GM21381 (cell line): ENCODE results near the gene ZC3H12C.
A peak's percentile ranks its signal among the peaks of the same experiment; 100 is the strongest.

ENCODE experiments used
- ATAC-seq: cut with Tn5 transposase; IDR thresholded peaks from one replicate; pipeline ENCODE4 v1.9.1; 2021; ENCODE audit warnings: mild to moderate bottlenecking, moderate library complexity; ENCODE audit not compliant: unreplicated experiment

ZC3H12C gene

GRCh38 chr11:110076371-110076965, 16.7 kb upstream of the ZC3H12C start:
- peak; percentile 28 for ATAC-seq

- ATAC-seq, result peak; percentile 29
These were observed 15.8 kb upstream of the ZC3H12C start for GRCh38 chr11:110077346-110077745.

- peak; percentile 93 for ATAC-seq
These were observed 15.3 kb upstream of the ZC3H12C start for GRCh38 chr11:110077831-110078325.

GRCh38 chr11:110078923-110079544, 14.2 kb upstream of the ZC3H12C start:
- ATAC-seq, result no peak

GRCh38 chr11:110079726-110080125, 13.5 kb upstream of the ZC3H12C start:
- no peak for ATAC-seq

- no peak for ATAC-seq
These were observed 11.5 kb upstream of the ZC3H12C start for GRCh38 chr11:110081462-110082376.

- no peak for ATAC-seq
These were observed 10.3 kb upstream of the ZC3H12C start for GRCh38 chr11:110082899-110083298.

GRCh38 chr11:110085255-110085838, 7.8 kb upstream of the ZC3H12C start:
- ATAC-seq, result no peak

GRCh38 chr11:110086892-110087309, 6.3 kb upstream of the ZC3H12C start:
- ATAC-seq, result no peak

- no peak for ATAC-seq
These were observed 5.2 kb upstream of the ZC3H12C start for GRCh38 chr11:110087812-110088534.

GRCh38 chr11:110088535-110089344, 4.5 kb upstream of the ZC3H12C start:
- ATAC-seq, result no peak

- ATAC-seq, result peak; percentile 29
These were observed 3.4 kb upstream of the ZC3H12C start for GRCh38 chr11:110089617-110090282.

GRCh38 chr11:110090466-110091026, 2.6 kb upstream of the ZC3H12C start:
- no peak for ATAC-seq

GRCh38 chr11:110092111-110092514, 1.1 kb upstream of the ZC3H12C start:
- no peak for ATAC-seq

GRCh38 chr11:110093407-110094297, 460 bp downstream of the ZC3H12C start:
- peak; percentile 17 for ATAC-seq

GRCh38 chr11:110094298-110095285, 1.4 kb downstream of the ZC3H12C start:
- no peak for ATAC-seq

- ATAC-seq, result no peak
These were observed 2.4 kb downstream of the ZC3H12C start for GRCh38 chr11:110095554-110095953.
